Lower lobe of right lung (tissue), 2 donors: ENCODE data around the gene TMEM200A. TPM values are rescaled to one million over a fixed set of nuclear protein-coding genes. Genes with fewer than 3 reads are reported as not detected.

Experiments
- ATAC-seq, 2 donors: fragments of 200-7000 bp; cut with Tn5 transposase; one replicate each; pipeline ENCODE4 v1.9.1; 2020 to 2022; ENCODE audit warnings: mild to moderate bottlenecking in 2 of 2, moderate library complexity in 2 of 2
- DNase-seq: peaks from one replicate; pipeline ENCODE4 v3.0.0-alpha.2; 2020
- H3K27ac ChIP-seq: fragments of 200-600 bp; one replicate; pipeline ENCODE4 v1.8.0; 2022
- H3K27me3 ChIP-seq: fragments of 200-600 bp; one replicate; pipeline ENCODE4 v1.8.0; 2022; ENCODE audit warnings: low read depth
- H3K36me3 ChIP-seq: fragments of 200-600 bp; one replicate; pipeline ENCODE4 v1.8.0; 2022; ENCODE audit warnings: mild to moderate bottlenecking
- H3K4me1 ChIP-seq: fragments of 200-600 bp; one replicate; pipeline ENCODE4 v1.8.0; 2022
- H3K4me3 ChIP-seq: fragments of 200-600 bp; one replicate; pipeline ENCODE4 v1.8.0; 2022; ENCODE audit warnings: mild to moderate bottlenecking
- H3K9me3 ChIP-seq: fragments of 200-600 bp; one replicate; pipeline ENCODE4 v1.8.0; 2022
- CTCF ChIP-seq: fragments of 200-600 bp; IDR thresholded peaks from one replicate; pipeline ENCODE4 v1.8.0; 2022; ENCODE audit warnings: antibody characterized with exemption, mild to moderate bottlenecking
- intact Hi-C: fragments of 100-400 bp; cut with DNase I; formaldehyde crosslinking; loops from one replicate; pipeline ENCODE4 v1.11.0; 2022
- total RNA-seq: library from RNA; stranded (reverse); fragmentation: NEBNext Ultra II Directional; extraction: Animal tissue kit (Norgen Biotek cat#: 25700); gene quantifications from one replicate; pipeline ENCODE4 v1.2.1, GENCODE V29; 2021
- donor health status: DM: no; HTN: yes; CAD: no; lungs with severe emphysema.

TMEM200A gene
- total RNA-seq, 1 donor from 2014 or later = 4.3 TPM

DNA sequence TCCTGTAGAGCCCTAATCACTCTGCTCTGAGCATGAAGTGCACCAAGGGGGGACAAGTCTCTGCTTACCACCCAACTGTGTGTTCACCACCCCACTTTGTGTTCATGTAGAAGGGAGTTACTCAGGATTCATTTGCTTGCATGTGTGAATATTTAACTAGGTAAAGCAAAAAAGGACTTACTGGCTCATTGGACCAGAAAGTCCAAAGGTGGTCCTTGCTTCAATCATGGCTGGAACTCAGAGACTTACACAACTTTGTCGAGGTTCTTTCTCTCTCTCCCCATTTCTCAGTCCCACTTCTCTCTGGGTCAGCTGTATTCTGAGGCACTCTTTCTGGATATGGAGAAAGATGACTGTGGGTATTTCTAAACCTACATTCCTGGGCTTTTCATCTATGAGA lies 4.0 kb downstream of the TMEM200A start:
- DNase-seq (no peak), ATAC-seq (no peak)
- peaks cover 38% of the 10 kb centered on the region for H3K27me3 ChIP-seq
- intact Hi-C loops = no loop called here
- TF ChIP-seq CTCF = no peak
- no peaks in the 10 kb centered on the region for H3K9me3 ChIP-seq
- H3K4me3 ChIP-seq = no peak overlapping the region
- H3K4me1 ChIP-seq = peaks cover 22% of the 10 kb centered on the region
- H3K36me3 ChIP-seq = no peaks in the 10 kb centered on the region
- no peak overlapping the region for H3K27ac ChIP-seq

- intact Hi-C loops = no loop called here
Observed at GRCh38 chr6:130371921-130372420, 6.2 kb downstream of the TMEM200A start.

DNA sequence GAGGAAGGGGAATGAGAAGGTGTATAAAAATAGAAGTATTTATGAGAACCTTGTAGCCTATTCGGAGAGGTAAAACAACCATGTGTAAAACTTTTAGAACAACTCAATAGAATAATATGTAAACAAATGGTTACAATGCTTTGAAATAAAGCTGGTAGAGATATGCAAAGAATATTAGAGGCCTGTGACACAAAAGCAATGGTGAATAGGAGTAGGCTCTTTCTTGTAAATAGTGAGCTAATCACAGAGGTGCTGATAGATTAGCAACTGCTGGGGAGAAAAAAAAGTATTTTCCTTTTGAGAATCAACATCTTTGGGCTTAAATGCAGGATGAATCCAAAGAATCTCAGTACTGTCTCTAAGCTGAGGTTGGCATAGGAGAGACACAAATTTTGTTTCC lies 7.0 kb downstream of the TMEM200A start:
- intact Hi-C loops = no loop called here
- ATAC-seq = no peak
- H3K27me3 ChIP-seq = peaks cover 12% of the 10 kb centered on the region
- H3K36me3 ChIP-seq = no peaks in the 10 kb centered on the region
- no peak overlapping the region for H3K27ac ChIP-seq
- no peak for DNase-seq
- no peaks in the 10 kb centered on the region for H3K9me3 ChIP-seq
- no peak for TF ChIP-seq CTCF
- H3K4me1 ChIP-seq = peaks cover 10% of the 10 kb centered on the region
- H3K4me3 ChIP-seq = no peak overlapping the region

More at GRCh38 chr6:130371921-130372420, 6.2 kb downstream of the TMEM200A start:
- Histone ChIP-seq H3K4me3 (no peak overlapping the region), H3K9me3 (no peaks in the 10 kb centered on the region), H3K4me1 (peaks cover 10% of the 10 kb centered on the region), H3K36me3 (no peaks in the 10 kb centered on the region), H3K27ac (no peak overlapping the region), H3K27me3 (peaks cover 21% of the 10 kb centered on the region)
- TF ChIP-seq CTCF = no peak
- ATAC-seq (no peak), DNase-seq (no peak)

GRCh38 chr6:130373992-130374391 lies 8.2 kb downstream of the TMEM200A start:
- intact Hi-C loops = no loop called here
- no peak for DNase-seq

GRCh38 chr6:130376936-130377335 lies 11.1 kb downstream of the TMEM200A start:
- no peak overlapping the region for H3K27ac ChIP-seq
- H3K9me3 ChIP-seq = no peaks in the 10 kb centered on the region
- no peaks in the 10 kb centered on the region for H3K27me3 ChIP-seq
- no peak for DNase-seq
- ATAC-seq = no peak
- H3K4me1 ChIP-seq = peaks cover 7% of the 10 kb centered on the region
- no peak overlapping the region for H3K4me3 ChIP-seq
- H3K36me3 ChIP-seq = no peaks in the 10 kb centered on the region
- intact Hi-C loops = no loop called here
- TF ChIP-seq CTCF = no peak

More at GRCh38 chr6:130373992-130374391, 8.2 kb downstream of the TMEM200A start:
- Histone ChIP-seq H3K4me3 (no peak overlapping the region), H3K4me1 (peaks cover 10% of the 10 kb centered on the region), H3K36me3 (no peaks in the 10 kb centered on the region), H3K9me3 (no peaks in the 10 kb centered on the region), H3K27ac (no peak overlapping the region), H3K27me3 (peaks cover 5% of the 10 kb centered on the region)
- ATAC-seq = no peak
- no peak for TF ChIP-seq CTCF
